Ammon's horn (tissue), 1 donor: Measurements from ENCODE around the gene ZGPAT.
A peak's percentile ranks its signal among the peaks of the same experiment; 100 is the strongest.

Source experiments
- DNase-seq: peaks from one replicate; pipeline ENCODE4 v3.0.0-alpha.2; 2016; ENCODE audit warnings: low spot score

The ZGPAT gene

GRCh38 chr20:63745424-63745805 is 37.6 kb downstream of the ZGPAT start:
- no peak for DNase-seq

GRCh38 chr20:63745961-63746731 is 38.3 kb downstream of the ZGPAT start:
- peak; percentile 1 for DNase-seq

GRCh38 chr20:63746751-63747315 is 39.0 kb downstream of the ZGPAT start:
- peak; percentile 1 for DNase-seq

- no peak for DNase-seq
Observed at GRCh38 chr20:63747622-63748069, 39.8 kb downstream of the ZGPAT start.

- no peak for DNase-seq
Observed at GRCh38 chr20:63748070-63748933, 40.5 kb downstream of the ZGPAT start.

GRCh38 chr20:63748934-63749270 is 41.1 kb downstream of the ZGPAT start:
- DNase-seq, result no peak

GRCh38 chr20:63749597-63750508 is 42.0 kb downstream of the ZGPAT start:
- DNase-seq, result peak; percentile 36

- DNase-seq, result no peak
Observed at GRCh38 chr20:63750807-63751470, 43.1 kb downstream of the ZGPAT start.

GRCh38 chr20:63751471-63752271 is 43.8 kb downstream of the ZGPAT start:
- no peak for DNase-seq

GRCh38 chr20:63752411-63753101 is 44.7 kb downstream of the ZGPAT start:
- no peak for DNase-seq

- no peak for DNase-seq
Observed at GRCh38 chr20:63753381-63753780, 45.5 kb downstream of the ZGPAT start.

- DNase-seq, result no peak
Observed at GRCh38 chr20:63754008-63754407, 46.2 kb downstream of the ZGPAT start.

GRCh38 chr20:63755933-63756647 is 48.3 kb downstream of the ZGPAT start:
- DNase-seq, result no peak

- DNase-seq, result no peak
Observed at GRCh38 chr20:63756648-63756991, 48.8 kb downstream of the ZGPAT start.

GRCh38 chr20:63758152-63758551 is 50.3 kb downstream of the ZGPAT start:
- DNase-seq, result no peak

- no peak for DNase-seq
Observed at GRCh38 chr20:63759377-63759901, 51.6 kb downstream of the ZGPAT start.

GRCh38 chr20:63765082-63765873 is 57.4 kb downstream of the ZGPAT start:
- no peak for DNase-seq

- no peak for DNase-seq
Observed at GRCh38 chr20:63765902-63766301, 58.1 kb downstream of the ZGPAT start.
